RKO (cell line): Measurements from ENCODE around the gene CDPF1.

Experiments used
- DNase-seq: peaks from one replicate; pipeline ENCODE4 v3.0.0-alpha.2; 2016; ENCODE audit warnings: low spot score

Gene CDPF1, protein sequence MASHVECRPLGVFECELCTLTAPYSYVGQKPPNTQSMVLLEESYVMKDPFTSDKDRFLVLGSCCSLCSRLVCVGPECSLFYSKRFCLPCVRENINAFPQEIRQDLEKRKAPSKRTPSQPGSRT

DNA sequence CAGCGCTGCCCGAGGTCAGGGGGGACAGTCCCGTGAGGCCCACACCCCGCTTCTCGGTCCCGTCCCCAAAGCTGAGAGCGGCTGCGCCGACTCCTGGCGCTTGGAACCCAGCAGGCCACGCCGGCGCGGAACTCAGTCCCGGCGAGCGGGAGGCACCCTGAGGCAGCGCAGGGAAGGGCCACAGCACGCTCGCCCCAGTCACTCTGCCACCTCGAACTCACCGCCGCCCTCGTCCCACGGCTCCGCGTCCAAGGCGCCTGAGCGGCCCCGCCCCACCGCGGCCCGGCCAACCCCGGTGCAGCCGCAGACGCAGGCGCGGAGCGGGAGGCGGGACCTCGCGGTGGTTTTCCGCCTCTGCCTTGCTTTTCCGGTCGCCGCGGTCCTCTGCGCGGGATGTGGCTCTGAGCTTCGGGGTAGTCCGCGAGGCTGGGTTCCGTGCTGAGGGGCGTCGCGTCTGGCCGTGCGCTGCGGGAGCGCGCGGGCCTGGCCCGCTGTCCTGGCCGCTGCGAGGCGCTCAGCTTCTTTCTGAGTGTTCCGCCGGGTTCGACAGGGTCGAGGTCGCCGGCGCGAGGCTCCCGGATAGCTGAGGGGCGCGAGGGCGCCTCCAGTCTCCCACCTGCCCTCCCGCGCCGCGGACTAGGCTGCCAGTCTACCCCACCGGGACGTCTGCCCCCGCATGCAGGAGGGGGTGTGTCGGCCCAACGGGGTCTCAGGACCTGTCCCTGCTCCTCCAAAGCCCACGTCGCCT is at the start of gene CDPF1:
Gene CDPF1, minus strand, starts transcription at position 259 of the 748 bp plus-strand sequence. CDS start 2,009 bp downstream, outside the sequence.
- peak; percentile 86 for DNase-seq

DNA sequence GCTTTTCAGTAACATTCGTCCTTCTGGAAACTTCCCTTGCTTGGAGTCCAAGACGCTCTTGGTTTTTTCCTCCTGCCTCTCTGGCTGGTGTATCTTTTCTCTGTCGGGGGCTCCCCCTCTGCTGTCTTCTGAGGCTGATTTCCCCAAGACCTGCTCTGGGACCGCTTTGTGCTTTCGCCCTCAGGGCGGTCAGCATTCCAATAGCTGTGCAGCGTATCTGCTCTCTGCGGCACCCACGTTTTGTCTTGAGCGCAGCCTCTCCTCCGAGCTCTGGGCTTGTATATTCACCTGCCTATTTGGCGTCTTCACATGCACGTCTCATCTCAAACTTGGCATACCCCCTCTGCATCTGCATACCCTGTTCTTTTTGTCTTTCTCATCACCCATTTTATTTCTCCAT is 49.0 kb upstream of the CDPF1 start:
- no peak for DNase-seq

DNA sequence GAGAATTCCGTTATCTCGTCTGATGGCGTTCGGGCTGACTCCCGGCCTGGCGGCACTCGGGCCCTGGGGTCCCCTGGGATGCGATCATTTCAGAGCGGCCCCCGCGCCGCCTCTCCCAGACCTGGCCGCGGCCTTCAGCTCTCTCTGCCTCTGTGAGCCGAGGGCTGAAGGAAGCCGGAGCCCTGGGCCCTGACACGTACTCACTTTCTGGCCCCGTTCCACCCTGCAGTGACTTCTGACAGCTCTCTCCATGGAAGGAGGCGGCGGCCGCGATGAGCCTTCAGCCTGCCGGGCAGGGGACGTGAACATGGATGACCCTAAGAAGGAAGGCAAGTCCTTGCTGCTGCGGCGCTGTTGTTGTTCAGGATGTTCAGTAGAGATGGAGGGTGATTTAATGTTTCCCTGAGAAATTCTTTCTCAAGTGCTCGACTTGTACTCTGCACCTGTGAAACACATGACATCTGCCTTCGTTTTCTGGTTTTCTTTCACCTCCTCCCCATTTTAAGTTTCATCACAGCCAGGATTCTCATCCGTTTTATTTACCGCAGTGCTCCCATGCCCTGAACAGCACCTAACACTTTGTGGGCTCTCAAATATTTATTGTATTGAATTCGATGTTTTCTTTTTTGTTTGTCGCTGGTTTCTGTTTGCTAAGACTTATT is 47.2 kb upstream of the CDPF1 start:
- DNase-seq: peak; percentile 82

DNA sequence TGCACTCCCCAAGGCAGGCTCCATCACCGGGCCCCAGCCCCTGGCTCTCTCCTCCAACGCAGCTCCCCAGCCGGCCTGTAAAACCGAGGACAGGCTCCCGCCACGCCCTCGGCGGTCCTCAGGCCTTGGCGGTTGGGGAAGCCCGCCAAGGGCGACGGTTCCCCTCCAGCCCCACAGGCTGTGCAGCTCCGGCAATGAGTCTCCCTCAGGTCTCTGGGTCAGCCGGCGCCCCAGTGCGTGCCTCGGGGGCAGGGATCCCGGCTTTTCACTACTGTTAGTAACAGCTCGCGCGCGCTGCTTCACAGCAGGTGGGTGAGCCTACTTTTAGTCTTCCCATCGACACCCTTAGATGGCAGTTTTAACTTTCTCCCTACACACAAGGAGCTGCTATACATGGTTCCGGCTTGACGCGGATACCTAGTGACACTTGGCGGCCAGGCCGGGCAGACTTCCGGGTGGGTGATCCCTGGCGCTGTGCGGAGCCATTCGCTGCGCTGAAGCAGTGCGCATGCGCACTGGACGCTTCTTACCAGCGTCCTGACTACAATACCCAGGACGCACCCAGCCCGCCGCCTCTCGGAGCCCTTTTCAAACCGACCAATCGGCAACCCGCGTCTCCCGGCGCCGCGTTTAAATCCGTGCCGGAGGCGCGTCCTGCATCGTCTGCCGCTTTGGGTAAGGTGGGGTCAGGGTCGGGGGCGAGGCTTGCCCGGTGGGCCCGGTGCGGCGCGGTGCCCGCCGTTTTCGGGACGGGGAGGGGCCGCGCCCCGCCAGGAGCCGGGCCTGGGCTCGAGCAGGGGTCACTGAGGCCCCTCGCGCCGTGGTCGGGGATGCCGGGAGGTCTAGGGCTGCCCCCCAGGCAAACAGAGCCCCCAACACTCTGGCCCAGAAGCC is 46.4 kb upstream of the CDPF1 start, which contains the start of gene GTSE1:
Gene GTSE1, plus strand, starts transcription at position 614 of the 894 bp plus-strand sequence. CDS start 531 bp downstream, outside the sequence.
- peak; percentile 98 for DNase-seq

DNA sequence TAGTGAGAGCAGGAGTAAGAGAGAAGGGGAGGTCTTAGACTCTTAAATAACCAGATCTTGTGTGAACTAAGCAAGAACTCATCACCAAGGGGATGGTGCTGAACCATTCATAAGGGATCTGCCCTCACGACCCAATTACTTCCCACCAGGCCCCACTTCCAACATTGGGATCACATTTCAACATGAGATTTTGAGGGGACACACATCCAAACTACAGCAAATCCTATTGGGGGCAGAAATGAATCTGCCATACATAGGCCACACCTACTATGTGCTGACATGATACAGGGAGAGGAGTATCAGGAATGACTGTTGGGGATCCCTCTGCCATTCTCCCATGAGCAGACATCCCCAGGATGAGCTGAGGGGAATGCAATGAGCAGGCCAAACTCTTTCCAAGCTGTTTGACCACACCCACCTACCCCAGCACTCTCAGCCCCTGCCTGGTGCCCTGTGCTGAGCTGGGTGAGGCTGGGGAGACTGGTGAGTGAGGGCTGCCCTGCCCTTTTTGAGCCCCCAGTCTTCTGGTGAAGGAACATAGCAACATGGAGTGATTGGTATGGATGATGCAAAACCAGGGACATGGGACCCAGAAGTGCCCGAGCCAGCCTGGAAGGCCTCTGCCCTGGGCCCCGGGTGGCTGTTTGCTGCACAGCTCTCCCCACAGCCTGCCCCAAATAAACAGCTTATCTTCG is 45.3 kb upstream of the CDPF1 start:
- DNase-seq: no peak

DNA sequence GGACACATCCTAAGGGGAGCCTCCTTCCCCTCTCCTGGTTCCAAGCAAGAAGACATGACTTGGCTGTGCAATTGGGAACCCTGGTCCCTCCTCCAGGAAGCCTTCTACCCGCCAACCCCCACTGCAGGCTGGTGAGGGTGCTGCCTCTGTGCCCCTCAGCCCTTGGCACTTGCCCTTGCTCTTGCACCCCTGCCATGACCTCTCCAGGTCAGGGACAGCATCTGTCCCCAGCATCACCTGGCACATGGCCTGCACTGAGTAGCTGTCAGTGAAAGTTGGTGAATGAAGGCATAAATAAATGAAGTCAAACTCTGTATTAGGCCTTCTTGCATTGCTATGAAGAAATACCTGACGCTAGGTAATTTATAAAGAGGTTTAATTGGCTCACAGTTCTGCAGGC is 44.7 kb upstream of the CDPF1 start:
- DNase-seq: no peak

DNA sequence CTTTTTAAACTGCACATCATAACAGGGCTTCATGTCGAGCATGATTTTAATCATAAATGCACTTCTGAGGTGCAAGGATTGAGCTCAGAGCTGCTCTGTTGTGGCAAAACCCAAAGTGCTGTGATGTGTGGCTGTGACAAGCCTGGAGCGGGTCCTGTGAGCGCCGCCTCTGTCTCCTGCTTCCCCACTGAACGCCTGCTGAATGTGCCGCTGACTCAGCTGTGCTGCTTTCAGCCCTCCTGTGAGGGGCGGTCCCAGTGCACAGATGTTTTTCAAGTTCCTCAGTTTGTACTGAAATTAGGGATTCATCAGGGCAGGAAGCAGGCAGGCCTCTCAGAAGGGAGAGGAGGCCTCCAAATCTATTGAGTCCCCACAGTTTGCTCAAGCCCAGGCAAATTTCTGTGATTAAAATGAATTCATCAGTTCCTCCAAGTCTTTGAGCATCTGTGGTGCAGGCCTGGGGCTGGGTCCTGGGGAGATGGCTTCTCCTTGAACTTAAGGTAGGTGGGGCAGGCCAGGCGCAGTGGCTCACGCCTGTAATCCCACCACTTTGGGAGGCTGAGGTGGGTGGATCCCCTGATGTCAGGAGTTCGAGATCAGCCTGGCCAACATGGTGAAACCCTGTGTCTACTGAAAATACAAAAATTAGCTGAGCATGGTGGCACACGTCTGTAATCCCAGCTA is 43.6 kb upstream of the CDPF1 start:
- DNase-seq: no peak

DNA sequence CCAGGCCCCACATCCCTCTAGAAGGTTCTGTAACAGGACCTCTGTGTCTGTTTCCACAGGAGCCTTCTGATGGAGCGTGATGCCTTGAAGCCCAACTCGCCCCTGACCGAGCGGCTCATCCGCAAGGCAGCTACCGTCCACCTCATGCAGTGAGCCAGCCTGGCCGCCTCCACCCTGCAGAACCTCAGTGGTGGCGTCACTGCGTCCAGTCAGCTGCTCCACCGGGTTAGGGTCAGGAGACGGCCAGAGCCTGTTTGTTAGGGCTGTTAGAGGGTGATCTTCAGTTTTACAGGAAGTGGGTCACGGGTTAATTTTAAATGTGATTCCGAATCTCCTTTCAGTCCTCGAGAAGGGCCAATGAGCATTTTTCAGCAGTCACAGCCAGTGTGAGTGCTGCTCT is 42.6 kb upstream of the CDPF1 start:
- DNase-seq: no peak

DNA sequence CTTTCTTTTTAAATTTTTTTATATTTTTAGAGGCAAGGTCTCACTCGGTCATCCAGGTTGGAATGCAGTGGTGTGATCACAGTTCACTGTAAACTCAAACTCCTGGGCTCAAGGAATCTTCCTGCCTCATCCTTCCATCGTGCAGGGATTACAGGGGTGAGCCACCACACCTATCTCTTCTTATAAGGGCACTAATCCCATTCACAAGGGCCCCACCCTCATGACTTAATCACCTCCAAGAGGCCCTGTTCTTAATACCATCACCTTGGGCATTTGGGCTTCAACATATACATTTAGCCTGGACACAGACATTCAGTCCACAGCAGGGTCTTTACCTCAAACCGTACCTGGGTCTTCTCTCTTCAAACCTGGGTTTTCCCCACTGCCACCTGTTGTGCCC is 42.1 kb upstream of the CDPF1 start:
- no peak for DNase-seq

DNA sequence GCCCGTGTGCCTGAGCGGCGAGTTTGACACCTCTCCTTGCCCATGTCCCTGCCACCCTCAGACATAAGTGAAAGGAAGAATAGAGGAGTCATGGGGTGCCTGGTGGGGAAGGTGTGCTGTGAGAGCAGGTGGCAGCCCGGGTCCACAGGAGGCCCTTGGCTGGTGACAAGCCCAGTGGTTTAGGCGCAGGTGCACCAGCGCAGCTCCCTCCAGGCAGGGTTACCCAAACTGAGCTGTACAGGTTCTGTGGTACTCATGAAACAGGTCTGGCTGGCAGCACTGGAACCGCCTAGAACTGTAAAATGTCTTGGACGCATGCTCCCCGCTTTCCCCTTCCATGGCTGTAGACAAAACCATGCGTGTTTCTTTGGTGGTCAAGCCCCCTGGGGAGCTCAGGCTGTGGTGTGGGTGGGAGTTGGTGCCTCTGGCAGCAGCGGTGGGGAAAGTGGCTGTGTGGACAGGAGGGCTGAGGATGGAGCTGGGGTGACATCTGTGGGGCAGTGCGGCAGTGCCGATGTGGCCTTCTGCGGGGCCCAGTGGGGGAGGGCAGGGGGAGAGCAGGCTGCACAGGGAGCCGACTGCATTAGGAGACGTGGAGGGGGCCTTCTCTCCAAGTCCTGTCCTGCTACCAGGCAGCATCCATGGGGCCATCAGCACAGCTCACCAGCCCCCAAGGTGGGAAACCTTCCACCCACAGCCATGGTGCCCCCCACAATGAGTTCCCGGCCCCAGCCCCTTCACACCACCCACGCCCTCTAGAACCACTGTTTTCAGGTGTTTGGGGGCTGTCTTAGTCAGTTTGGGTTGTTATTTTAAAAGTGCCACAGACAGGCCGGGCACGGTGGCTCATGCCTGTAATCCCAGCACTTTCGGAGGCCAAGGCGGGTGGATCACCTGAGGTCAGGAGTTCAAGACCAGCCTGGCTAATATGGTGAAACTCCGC is 41.0 kb upstream of the CDPF1 start:
- DNase-seq: no peak

DNA sequence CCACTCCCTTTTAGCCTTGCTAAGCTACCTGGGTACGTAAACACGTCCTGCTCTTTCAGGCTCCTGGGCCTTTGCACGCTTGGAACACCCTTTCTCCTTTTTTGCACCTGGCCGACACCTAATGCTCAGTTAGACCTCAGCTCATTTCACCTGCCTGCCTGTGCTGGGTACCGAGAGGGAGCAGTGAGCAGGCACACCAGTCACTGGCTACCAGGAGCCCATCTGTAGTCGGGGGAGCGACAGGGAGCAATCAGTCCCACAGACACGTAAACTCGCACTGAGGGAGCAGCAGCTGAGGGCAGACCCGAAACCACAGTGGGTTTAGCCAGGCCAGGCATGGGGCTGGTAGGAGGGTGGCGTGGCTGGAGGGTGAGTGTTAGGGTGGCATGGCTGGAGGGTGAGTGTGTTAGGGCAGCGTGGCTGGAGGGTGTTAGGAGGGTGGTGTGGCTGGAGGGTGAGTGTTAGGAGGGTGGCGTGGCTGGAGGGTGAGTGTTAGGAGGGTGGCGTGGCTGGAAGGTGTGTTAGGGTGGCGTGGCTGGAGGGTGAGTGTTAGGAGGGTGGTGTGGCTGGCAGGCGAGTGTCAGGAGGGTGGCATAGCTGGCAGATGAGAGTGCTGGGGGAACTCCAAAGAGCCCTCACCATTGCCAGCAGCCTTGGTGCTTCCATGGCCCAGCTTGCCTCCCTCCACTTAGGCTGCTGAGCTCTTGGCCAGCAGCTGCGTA is 40.2 kb upstream of the CDPF1 start:
- DNase-seq: no peak

DNA sequence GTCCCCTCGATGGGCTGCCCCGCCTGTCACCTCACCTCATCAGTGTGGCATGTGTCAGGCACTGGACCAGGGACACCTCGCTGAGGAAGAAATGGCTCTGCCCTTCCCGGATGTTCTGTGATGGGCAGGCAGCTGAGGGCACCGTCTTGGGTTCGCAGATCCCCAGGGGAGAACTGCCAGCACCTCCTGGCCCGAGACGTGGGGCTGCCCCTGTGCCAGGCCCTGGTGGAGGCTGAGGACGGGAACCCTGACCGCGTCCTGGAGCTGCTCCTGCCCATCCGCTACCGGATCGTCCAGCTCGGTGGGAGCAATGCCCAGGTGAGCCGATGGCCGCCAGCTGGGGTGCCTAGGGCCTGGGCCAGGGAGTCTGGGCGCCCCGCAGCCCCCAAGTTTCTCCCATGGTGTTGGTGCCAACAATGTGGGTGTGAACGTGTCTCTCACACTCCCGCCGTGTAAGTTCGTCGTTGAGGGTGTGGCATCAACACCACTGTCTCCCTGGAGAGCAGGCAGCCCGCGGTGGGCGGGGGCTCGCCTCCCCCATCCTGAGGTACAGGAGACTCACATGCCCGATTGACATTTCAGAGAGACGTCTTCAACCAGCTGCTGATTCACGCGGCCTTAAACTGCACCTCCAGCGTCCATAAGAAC is 39.3 kb upstream of the CDPF1 start:
- DNase-seq: no peak

DNA sequence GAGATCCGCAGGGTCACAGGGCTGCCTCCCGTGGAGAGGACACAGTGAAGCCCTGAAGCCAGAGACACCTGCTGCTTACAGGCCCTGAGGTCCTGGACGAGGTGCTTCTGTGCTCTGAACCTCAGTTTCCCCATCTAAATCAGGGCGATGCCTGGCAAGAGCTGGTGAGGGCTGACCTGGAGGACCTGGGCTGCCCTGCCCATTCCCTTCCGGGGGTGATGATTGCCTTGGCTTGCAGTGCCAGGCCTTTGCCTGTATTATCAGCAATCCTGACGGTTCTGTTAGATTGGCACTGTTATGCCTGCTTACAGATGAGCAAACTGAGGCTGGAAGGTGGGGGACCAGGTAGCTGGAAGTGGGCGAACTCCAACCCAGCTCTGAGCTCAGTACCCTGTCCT is 38.8 kb upstream of the CDPF1 start:
- DNase-seq: no peak

DNA sequence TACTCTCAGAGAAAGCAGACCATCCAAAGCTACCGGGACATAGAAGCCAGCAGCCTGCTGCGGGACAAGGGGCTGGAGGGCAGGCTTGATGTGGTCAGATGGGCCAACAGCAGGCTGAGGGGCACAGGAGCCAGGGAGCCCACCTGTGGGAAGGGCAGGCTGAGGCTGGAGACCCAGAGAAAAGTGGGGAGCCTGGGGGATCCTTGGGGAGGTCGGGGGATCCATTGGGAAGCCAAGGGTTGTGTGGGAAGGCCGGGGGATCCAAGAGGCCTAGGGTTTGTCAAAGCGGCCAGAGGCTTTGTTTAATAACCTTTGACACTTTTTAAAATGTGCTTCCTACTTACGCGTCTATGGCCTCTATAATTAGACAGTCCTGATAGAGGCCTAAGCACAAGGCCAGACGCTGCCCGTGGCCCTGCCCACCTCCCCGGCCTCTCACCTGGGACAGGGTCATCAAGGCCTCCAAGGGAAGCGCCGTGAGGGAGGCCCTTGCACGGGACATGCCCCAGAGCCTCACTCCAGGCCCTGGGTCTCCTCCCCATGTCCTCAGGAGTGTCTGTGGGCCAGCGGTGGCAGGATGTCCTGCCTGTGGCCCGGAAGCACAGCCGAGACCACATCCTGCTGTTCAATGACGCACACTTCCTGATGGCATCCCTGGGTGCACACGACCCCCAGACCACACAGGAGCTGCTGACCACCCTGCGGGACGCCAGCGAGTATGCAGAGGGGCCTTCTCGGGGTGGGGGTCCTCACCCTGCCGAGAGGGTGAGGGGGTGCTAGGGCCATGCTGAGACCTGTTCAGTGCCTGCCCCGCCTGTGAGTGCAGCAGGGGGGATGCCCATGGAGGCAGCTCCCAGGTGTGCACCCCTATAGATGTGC is 38.0 kb upstream of the CDPF1 start:
- DNase-seq: no peak

DNA sequence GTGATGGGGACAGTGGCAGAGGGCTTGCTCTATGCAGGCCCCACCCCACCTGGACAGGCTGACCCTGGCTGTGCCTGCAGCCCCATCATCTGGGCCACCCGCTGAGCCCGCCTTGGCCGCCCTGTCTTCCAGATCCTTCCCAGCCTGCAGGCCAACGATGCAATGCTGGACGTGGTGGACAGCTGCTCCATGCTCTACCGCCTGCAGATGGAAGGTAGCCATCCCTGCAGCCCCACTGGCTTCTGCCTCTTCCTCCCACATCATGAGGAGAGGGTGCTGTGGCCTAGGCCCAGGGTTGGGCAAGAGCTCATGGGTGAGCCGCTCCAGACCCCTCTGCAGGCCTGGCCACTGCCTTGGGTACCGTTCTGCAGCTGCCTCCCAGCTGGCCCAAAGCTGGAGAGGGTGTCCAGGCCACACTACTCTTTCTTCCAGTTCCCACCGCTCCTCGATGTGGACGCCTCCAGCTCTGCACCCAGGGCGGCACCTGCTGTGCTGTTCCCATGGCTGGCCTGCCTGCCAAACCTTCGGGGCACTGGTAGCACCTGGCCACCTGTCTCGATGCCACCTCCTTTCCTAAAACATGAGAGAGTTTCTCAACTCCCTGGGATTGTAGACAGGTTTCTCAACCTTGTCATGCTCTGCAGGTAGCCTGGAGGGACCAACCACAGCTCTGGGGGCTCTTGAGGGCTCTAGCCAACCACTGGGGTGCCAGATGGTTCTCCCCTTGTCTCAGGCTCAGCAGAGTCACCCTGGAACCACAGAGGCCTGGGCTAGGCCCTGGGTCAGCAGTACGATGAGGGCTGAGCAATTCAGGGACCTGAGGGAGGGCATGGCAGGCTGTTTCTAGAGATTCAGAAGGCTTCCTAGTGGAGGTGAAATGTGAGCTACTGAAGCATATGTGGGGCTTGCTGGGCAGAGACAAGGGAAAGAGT is 37.1 kb upstream of the CDPF1 start:
- no peak for DNase-seq

DNA sequence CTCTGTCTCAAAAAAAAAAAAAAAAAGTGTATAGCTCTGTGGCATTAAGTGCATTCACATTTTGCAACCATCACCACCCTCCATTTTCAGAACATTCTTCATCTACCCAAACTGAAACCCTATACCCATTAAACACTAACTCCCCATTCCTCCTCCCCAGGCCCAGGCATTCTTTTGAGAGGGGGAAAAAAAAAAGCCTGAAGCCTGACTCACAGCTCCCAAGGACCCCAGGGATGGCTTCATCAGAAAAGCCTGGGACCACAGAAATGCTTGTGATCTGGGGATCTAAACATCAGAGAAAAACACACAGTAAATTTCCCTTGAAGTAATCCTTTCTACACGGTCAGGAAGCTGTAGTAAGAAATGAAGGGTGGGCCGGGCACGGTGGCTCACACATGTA is 35.9 kb upstream of the CDPF1 start:
- no peak for DNase-seq
